Prostate gland (tissue), 2 donors: ENCODE data around the gene HCFC1.

Experiments used
- POLR2A ChIP-seq: fragments of 450-650 bp; IDR thresholded peaks from one replicate; pipeline ENCODE4 v1.6.1; 2016; ENCODE audit warnings: antibody characterized with exemption, mild to moderate bottlenecking
- TF ChIP-seq, protein P1 (sequence below), 4 experiments: fragments of 200-600 bp in 2 of 4; fragments of 450-650 bp in 2 of 4; sonication (generic) in 2 of 4; IDR thresholded peaks; 1 replicate in 3 of 4; 2 replicates in 1 of 4; pipeline ENCODE4 v1.5.1; 2016 to 2019; ENCODE audit warnings: antibody characterized with exemption in 4 of 4, mild to moderate bottlenecking in 2 of 4, moderate library complexity in 2 of 4

DNA sequence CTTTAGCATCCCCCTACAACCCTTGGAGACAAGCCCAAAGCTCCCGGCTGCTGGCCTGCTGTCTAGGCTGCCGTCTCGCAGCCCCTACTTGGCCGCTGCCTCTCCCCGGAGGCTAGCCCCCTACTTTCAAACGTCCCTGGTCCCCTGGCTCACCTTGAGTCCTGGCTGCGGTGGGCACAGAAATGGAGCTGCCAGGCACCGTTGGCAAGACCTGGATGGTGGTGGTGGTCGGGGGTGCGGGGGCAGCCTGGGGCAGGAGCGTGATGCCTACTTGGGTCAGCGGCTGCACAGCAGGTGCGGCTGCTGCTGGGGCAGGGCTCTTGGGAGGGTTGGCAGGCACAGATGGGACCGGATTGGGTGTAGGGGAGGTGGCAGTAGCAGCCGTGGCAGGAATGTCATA, 12.0 kb downstream of the HCFC1 start:
- TF ChIP-seq, protein P1, sequence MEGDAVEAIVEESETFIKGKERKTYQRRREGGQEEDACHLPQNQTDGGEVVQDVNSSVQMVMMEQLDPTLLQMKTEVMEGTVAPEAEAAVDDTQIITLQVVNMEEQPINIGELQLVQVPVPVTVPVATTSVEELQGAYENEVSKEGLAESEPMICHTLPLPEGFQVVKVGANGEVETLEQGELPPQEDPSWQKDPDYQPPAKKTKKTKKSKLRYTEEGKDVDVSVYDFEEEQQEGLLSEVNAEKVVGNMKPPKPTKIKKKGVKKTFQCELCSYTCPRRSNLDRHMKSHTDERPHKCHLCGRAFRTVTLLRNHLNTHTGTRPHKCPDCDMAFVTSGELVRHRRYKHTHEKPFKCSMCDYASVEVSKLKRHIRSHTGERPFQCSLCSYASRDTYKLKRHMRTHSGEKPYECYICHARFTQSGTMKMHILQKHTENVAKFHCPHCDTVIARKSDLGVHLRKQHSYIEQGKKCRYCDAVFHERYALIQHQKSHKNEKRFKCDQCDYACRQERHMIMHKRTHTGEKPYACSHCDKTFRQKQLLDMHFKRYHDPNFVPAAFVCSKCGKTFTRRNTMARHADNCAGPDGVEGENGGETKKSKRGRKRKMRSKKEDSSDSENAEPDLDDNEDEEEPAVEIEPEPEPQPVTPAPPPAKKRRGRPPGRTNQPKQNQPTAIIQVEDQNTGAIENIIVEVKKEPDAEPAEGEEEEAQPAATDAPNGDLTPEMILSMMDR (IDR thresholded peaks at IDR 0.05), result no peak
- no peak for TF ChIP-seq POLR2A
